SW 1271 (cell line): ENCODE data around the gene BCAR3.
A peak's percentile ranks its signal among the peaks of the same experiment; 100 is the strongest.
"Not testable (repeated sequence)": the region's sequence is repeated elsewhere in the genome, so short reads cannot be mapped to it uniquely, and the experiment has no call there.

Source experiments
- DNase-seq, 2 experiments: peaks; one replicate each; lab custom pipeline; 2025; lab: John Stamatoyannopoulos, UW

The BCAR3 gene

GRCh38 chr1:93689521-93690223, 8.0 kb upstream of the BCAR3 start:
- DNase-seq, result no peak

GRCh38 chr1:93687542-93687941, 5.9 kb upstream of the BCAR3 start:
- no peak for DNase-seq

DNA sequence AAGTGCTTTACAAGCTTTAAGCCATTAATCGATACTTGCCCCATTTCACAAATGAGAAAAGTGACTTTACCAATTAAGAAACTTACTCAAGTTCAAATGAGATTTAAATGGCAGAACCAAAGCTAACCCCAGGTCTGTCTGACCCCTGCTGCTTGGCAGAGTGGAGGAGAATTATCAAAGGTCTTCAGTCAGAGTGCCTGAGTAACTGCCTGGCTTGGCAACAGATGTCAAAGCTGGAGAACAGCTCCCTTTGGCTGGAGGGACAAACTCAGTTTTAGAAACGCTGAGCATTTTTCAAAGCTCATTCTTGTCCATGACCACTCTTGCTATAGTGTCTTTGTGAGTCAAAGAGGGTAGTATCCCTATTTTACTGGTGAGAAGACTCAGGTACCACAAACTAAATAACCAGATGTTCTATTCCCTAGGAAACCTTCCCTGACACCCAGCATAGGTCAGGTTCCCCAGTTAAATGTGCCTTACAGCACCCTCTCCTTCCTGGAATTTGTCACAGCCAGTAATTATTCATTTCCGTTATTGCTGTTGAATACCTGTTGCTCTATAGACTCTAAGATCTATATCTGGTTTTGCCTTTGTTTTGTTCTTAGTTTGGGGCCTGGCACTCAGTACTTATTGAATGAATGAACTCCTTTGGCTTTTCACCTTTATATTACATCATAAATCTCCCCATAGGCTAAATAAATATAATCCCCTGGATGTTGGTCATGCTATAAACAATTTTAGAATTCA, 5.0 kb upstream of the BCAR3 start:
- no peak for DNase-seq

DNA sequence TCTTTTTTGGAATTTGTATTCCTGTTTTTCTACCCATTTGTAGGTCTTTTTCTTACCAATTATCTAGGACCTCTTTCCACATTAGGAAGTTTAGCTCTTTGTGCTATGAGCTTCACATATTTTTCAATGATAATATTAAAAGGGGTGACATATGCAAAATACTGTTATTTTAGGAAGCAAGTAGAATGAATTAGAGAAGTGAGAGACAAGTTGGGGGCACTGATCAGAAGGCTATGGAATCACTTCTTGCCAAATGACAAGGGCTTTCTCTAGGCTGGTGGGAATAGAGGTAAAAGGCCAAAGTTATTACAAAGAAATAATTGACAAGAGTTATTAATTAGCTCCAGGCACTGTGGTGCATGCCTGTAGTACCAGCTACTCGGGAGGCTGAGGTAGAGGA, 4.3 kb upstream of the BCAR3 start:
- DNase-seq, result no peak

GRCh38 chr1:93683234-93683633, 1.6 kb upstream of the BCAR3 start:
- DNase-seq, result no peak

GRCh38 chr1:93681989-93682412, 364 bp upstream of the BCAR3 start:
- DNase-seq, result no peak

DNA sequence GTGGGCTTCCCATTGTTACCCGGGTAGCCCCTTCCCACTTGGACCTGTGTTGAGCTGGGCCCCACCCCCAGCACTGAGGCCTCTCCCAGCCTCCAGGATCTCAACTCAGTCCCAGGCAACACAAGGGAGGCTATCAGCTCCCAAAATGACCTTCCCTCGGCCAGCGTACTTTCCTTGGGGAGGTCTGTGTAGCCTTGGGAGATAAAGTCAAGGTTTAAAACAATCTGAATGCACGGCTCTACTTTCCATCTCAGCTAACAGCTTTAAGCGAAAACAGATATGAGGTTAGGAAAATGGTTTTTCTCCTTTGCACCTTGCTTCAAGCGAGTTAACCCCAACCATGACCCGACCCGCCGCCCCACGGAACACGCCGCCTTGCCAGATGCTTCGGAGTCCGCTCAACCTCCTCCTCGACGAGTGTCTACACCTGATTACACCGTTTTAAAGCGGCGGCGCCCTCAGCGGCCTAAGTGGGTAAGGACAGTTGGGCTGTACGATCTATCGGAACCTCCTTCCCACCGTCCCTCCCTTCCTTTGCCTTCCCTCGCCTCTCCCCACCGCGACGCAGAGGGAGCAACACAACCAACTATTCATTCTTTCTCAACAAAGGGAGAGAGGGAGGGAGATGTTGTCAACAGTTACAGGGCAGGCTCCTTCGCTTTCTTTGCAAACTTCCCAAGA, 1.1 kb downstream of the BCAR3 start:
- DNase-seq, result peak; percentile 30 to 78

DNA sequence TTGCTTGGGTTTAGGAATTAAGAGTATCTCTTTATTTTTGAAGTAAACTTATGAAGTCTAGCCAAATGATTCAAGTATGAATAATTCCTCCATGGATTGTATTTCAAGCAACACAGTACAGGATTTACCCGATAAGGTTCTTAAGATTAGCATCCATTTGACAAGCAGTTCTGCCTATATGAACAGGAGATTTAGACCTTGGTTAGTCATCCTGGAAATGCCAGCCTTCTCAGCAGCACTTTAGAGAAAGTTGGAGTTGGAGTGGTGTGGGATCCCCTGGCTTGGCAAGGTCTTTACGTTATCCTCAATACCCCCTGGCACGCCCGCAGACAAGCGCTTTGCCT, 1.6 kb downstream of the BCAR3 start:
- DNase-seq, result peak in 1 of 2 experiments; percentile 51

- DNase-seq, result peak in 1 of 2 experiments; percentile 35
Observed at GRCh38 chr1:93679546-93679945, 2.1 kb downstream of the BCAR3 start.

DNA sequence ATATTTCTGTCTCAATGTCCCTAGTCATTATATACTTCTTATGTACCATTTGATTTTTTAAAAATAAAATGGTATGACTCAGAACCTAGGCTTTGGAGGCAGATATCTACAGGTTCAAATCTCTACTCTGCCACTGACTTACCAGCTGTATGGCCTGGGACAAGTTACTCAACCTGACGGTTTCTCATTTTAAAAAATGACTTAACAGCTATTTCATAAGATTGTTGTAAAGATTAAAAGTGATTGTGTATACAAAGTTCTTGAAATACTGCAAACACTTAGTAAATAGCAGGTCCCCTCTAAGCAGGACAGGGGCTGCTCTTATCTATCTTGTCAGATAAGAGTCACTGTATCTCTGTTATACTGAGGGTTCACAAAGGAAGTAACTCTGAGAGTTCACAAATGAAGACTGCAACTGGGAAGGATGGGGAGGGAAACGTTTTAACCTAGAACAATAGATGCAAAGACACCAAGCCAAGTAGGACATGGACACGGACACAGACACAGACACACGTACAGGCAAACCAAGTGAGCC, 2.6 kb downstream of the BCAR3 start:
- DNase-seq, result no peak

- no peak for DNase-seq
Observed at GRCh38 chr1:93678491-93678890, 3.1 kb downstream of the BCAR3 start.

GRCh38 chr1:93677729-93678128, 3.9 kb downstream of the BCAR3 start:
- no peak for DNase-seq

DNA sequence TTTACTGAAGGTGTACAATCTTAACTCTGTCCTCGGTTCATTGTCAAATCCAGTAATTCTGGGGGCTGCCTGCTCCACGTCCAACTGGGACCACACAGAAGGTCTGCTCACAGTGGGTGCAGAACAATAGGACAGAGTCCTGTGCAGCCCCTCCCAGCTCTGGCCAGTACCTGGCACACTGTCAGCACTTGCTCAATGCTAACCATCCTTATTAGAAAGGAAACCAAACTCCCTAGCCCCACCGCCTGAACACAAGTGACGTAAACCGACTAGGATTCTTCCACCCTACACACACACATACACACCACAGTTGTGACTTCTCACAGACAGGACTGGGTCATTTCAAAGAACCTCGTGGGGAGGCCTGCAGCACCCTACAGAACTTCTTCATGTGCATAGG, 5.2 kb downstream of the BCAR3 start:
- no peak for DNase-seq

- DNase-seq, result no peak
Observed at GRCh38 chr1:93675931-93676330, 5.7 kb downstream of the BCAR3 start.

- DNase-seq, result no peak
Observed at GRCh38 chr1:93675271-93675670, 6.4 kb downstream of the BCAR3 start.

DNA sequence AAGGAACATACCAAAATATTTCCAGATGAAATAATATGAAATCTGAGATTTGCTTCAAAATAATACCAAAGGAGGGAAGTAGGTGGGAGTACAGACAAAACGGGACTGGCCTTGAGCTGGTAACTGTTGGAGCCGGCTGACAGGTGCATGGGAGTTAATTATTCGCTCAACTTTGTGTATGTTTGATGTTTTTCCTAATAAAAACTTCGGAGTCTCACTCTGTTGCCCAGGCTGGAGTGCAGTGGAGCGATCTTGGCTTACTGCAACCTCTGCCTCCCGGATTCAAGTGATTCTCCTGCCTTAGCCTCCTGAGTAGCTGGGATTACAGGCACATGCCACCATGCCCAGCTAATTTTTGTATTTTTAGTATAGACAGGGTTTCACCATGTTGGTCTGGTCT, 7.6 kb downstream of the BCAR3 start:
- DNase-seq, result not testable (repeated sequence)

DNA sequence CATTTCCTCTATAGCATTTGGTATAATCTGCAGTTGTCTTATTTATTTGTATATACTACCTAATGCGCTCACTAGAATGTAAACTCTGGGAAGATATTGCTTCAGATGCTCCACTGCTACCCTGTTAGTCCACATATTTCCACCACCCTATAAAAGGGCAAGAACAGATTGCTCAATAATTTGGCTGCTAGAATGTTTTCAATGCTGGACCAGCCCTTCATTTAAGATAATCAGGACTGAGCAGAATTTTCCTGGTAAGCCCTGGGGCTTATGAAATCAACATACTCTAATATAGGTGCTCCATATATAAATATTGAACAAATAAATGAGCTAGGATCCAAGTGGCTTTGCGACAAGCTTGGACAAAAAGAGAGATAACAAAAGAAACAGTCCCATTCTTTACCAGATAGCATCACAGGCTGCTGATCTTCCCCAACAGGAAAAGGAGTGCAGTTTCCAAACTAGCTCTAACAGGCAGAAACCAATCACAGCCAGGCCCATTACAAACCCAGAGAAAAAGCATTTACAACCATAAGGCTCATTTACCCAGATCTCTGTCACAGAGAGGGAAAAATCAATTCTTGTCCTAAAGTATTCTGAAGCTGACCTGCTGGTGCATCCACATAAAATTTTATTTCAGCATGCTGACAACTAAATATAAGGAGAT, 8.3 kb downstream of the BCAR3 start:
- no peak for DNase-seq

GRCh38 chr1:93672477-93673162, 9.0 kb downstream of the BCAR3 start:
- no peak for DNase-seq

- peak in 1 of 2 experiments; percentile 27 for DNase-seq
Observed at GRCh38 chr1:93672069-93672468, 9.6 kb downstream of the BCAR3 start.

GRCh38 chr1:93671099-93671621, 10.5 kb downstream of the BCAR3 start:
- no peak for DNase-seq

GRCh38 chr1:93670141-93670540, 11.5 kb downstream of the BCAR3 start:
- peak in 1 of 2 experiments; percentile 72 for DNase-seq
